WTC11 (cell line): Measurements from ENCODE around the gene TMEM59. TPM values are rescaled to one million over a fixed set of nuclear protein-coding genes. Genes with fewer than 3 reads are reported as not detected.

Experiments
- ATAC-seq: fragments of 200-7000 bp; cut with Tn5 transposase; 2 replicates; pipeline ENCODE4 v1.10.0; 2021; ENCODE audit warnings: mild to moderate bottlenecking, moderate library complexity
- CTCF ChIA-PET: fragments of 300-600 bp; sonication (Branson Sonifier 250); formaldehyde crosslinking; loops from one replicate; lab custom pipeline; 2021; ENCODE audit warnings: antibody characterized with exemption; lab: Charles Lee
- POLR2A ChIA-PET: fragments of 350-600 bp; sonication (Branson Sonifier 250); formaldehyde crosslinking; loops from one replicate; lab custom pipeline; 2021; ENCODE audit warnings: antibody characterized with exemption; lab: Charles Lee
- DNase-seq: peaks from one replicate; pipeline ENCODE4 v3.0.0; 2021; ENCODE audit warnings: low spot score
- H3K27ac Mint-ChIP-seq: 2 replicates; pipeline ENCODE4 v1.8.0; 2021; ENCODE audit warnings: mixed read lengths
- H3K27me3 Mint-ChIP-seq: 2 replicates; pipeline ENCODE4 v1.8.0; 2021; ENCODE audit warnings: low read depth, mild to moderate bottlenecking, moderate library complexity, mixed read lengths
- H3K36me3 Mint-ChIP-seq: 2 replicates; pipeline ENCODE4 v1.8.0; 2021; ENCODE audit warnings: mixed read lengths
- H3K4me1 Mint-ChIP-seq: 2 replicates; pipeline ENCODE4 v1.8.0; 2022; ENCODE audit warnings: mixed read lengths
- H3K4me3 Mint-ChIP-seq: 2 replicates; pipeline ENCODE4 v1.8.0; 2021; ENCODE audit warnings: mild to moderate bottlenecking, moderate library complexity, mixed read lengths
- H3K9me3 Mint-ChIP-seq: 2 replicates; pipeline ENCODE4 v1.8.0; 2021; ENCODE audit warnings: mixed read lengths
- ESRRA ChIP-seq: sonication (generic); formaldehyde crosslinking; IDR thresholded peaks from 2 replicates; pipeline ENCODE4 v1.8.1; 2022; ENCODE audit warnings: mild to moderate bottlenecking, missing genetic modification reagents, borderline replicate concordance
- FOXK1 ChIP-seq: sonication (generic); formaldehyde crosslinking; IDR thresholded peaks from 2 replicates; pipeline ENCODE4 v1.8.0; 2022; ENCODE audit warnings: mild to moderate bottlenecking, moderate library complexity, missing genetic modification reagents
- FOXP1 ChIP-seq: sonication (generic); formaldehyde crosslinking; IDR thresholded peaks from 2 replicates; pipeline ENCODE4 v1.8.0; 2022; ENCODE audit warnings: missing genetic modification reagents, mild to moderate bottlenecking, moderate library complexity, borderline replicate concordance
- IRF2 ChIP-seq: sonication (generic); formaldehyde crosslinking; IDR thresholded peaks from 2 replicates; pipeline ENCODE4 v1.8.0; 2022; ENCODE audit warnings: low read depth, missing genetic modification reagents, borderline replicate concordance
- JUN ChIP-seq: sonication (generic); formaldehyde crosslinking; IDR thresholded peaks from 2 replicates; pipeline ENCODE4 v1.8.0; 2023; ENCODE audit warnings: mild to moderate bottlenecking, missing genetic modification reagents
- NFYB ChIP-seq: sonication (generic); formaldehyde crosslinking; conservative IDR thresholded peaks from 2 replicates; pipeline ENCODE4 v1.8.0; 2022; ENCODE audit warnings: low read depth, missing genetic modification reagents
- SOX15 ChIP-seq: fragments of 250-450 bp; sonication (Bioruptor Pico); IDR thresholded peaks from 2 replicates; pipeline ENCODE4 v1.9.0; 2021; ENCODE audit warnings: mild to moderate bottlenecking
- TCF7 ChIP-seq: sonication (generic); formaldehyde crosslinking; IDR thresholded peaks from 2 replicates; pipeline ENCODE4 v1.8.0; 2022; ENCODE audit warnings: mild to moderate bottlenecking, low read depth, missing genetic modification reagents, moderate library complexity
- ZNF138 ChIP-seq: sonication (generic); formaldehyde crosslinking; conservative IDR thresholded peaks from 2 replicates; pipeline ENCODE4 v1.8.1; 2022; ENCODE audit warnings: mild to moderate bottlenecking, moderate library complexity, missing genetic modification reagents
- ZNF396 ChIP-seq: fragments of 250-450 bp; sonication (Bioruptor Pico); IDR thresholded peaks from 2 replicates; pipeline ENCODE4 v1.8.0; 2021; ENCODE audit warnings: mild to moderate bottlenecking, moderate library complexity, borderline replicate concordance
- total RNA-seq: library from RNA; stranded (reverse); gene quantifications from 3 replicates; pipeline ENCODE4 v1.2.3, GENCODE V29; 2021
- TF ChIP-seq, protein P1 (sequence below): fragments of 250-450 bp; sonication (Bioruptor Pico); conservative IDR thresholded peaks from 2 replicates; pipeline ENCODE4 v1.9.0; 2021; ENCODE audit warnings: mild to moderate bottlenecking
- TF ChIP-seq, protein P2 (sequence below): sonication (generic); formaldehyde crosslinking; IDR thresholded peaks from 2 replicates; pipeline ENCODE4 v1.8.0; 2022; ENCODE audit warnings: mild to moderate bottlenecking, missing genetic modification reagents
- TF ChIP-seq, protein P3 (sequence below): fragments of 250-450 bp; sonication (Bioruptor Pico); IDR thresholded peaks from 2 replicates; pipeline ENCODE4 v1.9.0; 2021; ENCODE audit warnings: moderate library complexity, mild to moderate bottlenecking, inconsistent platforms, borderline replicate concordance
- TF ChIP-seq, protein P4 (sequence below): sonication (generic); formaldehyde crosslinking; IDR thresholded peaks from 2 replicates; pipeline ENCODE4 v1.8.0; 2023; ENCODE audit warnings: missing genetic modification reagents
- TF ChIP-seq, protein P5 (sequence below): sonication (generic); formaldehyde crosslinking; IDR thresholded peaks from 2 replicates; pipeline ENCODE4 v1.8.1; 2023; ENCODE audit warnings: mild to moderate bottlenecking, missing genetic modification reagents, moderate library complexity
- TF ChIP-seq, protein P6 (sequence below): fragments of 250-450 bp; sonication (Bioruptor Pico); IDR thresholded peaks from 2 replicates; pipeline ENCODE4 v1.9.0; 2021; ENCODE audit warnings: mild to moderate bottlenecking, borderline replicate concordance
- TF ChIP-seq, protein P7 (sequence below): sonication (generic); formaldehyde crosslinking; IDR thresholded peaks from 2 replicates; pipeline ENCODE4 v1.8.1; 2023; ENCODE audit warnings: mild to moderate bottlenecking, missing genetic modification reagents, borderline replicate concordance

The TMEM59 gene
- total RNA-seq, 1 experiment from 2014 or later, result 122 TPM

DNA sequence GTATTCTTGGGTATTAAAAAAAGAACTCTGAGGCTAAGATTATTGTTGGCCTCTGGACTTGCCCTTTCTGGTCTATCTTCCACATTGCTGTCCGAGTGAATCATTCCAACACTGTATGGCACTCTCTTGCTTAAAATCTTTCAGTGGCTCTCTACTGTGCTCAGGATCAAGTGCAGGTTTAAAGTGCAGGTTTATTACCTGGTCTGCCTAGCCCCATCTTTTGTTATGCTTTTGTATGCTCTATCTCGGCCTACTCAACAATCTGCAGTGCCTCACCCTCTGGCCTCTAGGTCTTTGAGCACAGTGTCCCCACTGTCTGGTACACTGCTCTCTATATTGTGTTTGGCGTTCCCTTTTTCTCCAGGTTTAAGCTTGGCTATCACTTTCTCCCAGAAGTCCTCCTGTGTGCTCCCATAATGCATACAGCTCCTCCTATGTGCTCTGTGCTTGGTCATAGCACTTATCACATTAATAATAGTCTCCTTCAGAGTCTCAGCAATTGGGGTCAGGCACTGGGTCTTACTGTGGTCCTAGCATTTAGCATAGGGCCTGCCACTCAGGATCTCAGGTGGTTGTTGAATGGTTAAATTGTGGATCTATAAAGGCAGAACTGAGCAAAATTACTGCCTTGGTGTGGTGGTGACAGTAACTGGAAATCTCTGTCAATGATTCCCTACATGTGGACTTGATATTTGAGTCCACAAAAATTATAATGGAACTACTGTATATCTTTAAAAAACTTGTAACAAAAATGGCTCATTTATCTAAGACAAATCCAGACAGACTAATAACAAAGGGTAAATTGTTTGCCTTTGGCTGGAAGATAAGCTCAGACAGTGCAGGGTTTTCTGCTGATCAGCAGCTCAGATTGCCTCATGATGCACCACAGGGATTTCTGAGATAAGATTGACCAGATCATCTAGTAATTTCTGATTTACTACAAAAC lies 24.4 kb downstream of the TMEM59 start:
- H3K4me1 Mint-ChIP-seq, result no peaks in the 10 kb centered on the region
- H3K27ac Mint-ChIP-seq, result peak overlapping the region; percentile 2; the same call in 1 of the 2 replicates
- no peaks in the 10 kb centered on the region for H3K9me3 Mint-ChIP-seq
- ChIA-PET POLR2A (interaction anchor here (1.1 kb wide), 1 partner anchor 14 kb away, joined by 3 read pairs; no protein-coding TSS in a partner anchor), CTCF (interaction anchor here (1.0 to 1.5 kb wide), 3 partner anchors 37 to 168 kb away, joined by 3 to 6 read pairs (median 4); no protein-coding TSS in a partner anchor)
- H3K27me3 Mint-ChIP-seq, result no peaks in the 10 kb centered on the region
- TF ChIP-seq ESRRA, result no peak
- no peak for TF ChIP-seq SOX15 (CRISPR knock-in tag)
- TF ChIP-seq, protein P1, sequence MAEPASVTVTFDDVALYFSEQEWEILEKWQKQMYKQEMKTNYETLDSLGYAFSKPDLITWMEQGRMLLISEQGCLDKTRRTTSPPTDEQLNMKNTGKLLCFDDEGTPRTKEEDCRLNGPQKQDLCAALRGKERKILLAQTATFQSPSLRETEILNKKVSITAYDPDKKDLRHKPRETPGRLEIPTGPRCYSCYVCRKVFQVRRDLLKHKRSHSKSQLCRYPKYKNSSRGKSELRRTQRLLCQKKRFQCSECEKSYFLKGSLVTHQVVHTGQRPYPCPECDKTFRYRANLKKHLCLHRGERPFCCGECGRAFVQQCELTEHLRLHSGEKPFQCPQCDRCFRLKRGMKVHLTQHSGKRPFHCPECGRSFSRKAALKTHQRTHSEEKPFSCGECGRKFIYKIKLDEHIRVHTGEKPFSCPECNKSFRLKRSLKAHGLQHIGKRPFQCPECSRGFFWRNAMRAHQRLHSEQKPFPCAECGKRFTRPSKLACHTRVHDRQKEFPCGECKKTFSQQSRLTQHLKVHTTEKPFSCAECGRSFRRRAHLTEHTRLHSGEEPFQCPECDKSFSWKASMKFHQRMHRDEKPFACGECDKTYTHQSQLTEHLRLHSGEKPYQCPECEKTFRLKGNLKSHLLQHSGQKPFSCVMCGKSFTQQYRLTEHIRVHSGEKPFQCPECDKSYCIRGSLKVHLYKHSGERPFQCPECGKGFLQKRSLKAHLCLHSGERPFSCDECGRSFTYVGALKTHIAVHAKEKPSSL (CRISPR knock-in tag), result no peak
- TF ChIP-seq NFYB (CRISPR knock-in tag), result no peak
- TF ChIP-seq, protein P2, sequence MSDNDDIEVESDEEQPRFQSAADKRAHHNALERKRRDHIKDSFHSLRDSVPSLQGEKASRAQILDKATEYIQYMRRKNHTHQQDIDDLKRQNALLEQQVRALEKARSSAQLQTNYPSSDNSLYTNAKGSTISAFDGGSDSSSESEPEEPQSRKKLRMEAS (CRISPR knock-in tag), result no peak
- peaks cover 17% of the 10 kb centered on the region for H3K36me3 Mint-ChIP-seq
- H3K4me3 Mint-ChIP-seq, result no peak overlapping the region
- ATAC-seq, result no peak
- DNase-seq, result no peak

DNA sequence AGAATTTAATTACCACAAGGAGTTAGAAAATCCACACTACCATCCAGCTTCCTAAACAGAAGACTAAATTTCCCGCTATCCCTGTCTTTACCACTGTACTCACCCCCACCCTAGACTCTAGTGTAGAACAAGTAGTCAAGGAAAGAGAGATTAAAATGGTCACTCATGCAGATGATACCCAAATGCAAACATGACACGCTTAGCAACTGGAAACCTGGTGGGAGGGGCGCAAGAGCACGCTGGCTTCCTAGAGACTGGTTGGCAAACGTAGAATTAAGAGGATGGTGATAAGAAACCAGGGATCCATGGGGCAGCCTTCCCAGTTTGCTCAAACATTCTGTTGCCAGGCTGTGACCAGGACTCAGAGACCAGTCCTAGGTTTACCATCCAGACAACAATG lies 25.2 kb downstream of the TMEM59 start:
- no peak overlapping the region for H3K27ac Mint-ChIP-seq
- no peak for ATAC-seq
- H3K27me3 Mint-ChIP-seq, result no peaks in the 10 kb centered on the region
- DNase-seq, result no peak
- H3K9me3 Mint-ChIP-seq, result no peaks in the 10 kb centered on the region
- H3K4me3 Mint-ChIP-seq, result no peak overlapping the region
- ChIA-PET POLR2A (interaction anchor here (1.1 kb wide), 1 partner anchor 13 kb away, joined by 3 read pairs; no protein-coding TSS in a partner anchor), CTCF (interaction anchor here (1.2 to 1.5 kb wide), 2 partner anchors 36 to 168 kb away, joined by 3 to 6 read pairs; no protein-coding TSS in a partner anchor)
- peaks cover 16% of the 10 kb centered on the region for H3K36me3 Mint-ChIP-seq
- H3K4me1 Mint-ChIP-seq, result no peaks in the 10 kb centered on the region
- TF ChIP-seq, protein P3, sequence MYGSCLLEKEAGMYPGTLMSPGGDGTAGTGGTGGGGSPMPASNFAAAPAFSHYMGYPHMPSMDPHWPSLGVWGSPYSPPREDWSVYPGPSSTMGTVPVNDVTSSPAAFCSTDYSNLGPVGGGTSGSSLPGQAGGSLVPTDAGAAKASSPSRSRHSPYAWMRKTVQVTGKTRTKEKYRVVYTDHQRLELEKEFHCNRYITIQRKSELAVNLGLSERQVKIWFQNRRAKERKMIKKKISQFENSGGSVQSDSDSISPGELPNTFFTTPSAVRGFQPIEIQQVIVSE (CRISPR knock-in tag), result no peak
- TF ChIP-seq FOXP1 (CRISPR knock-in tag), result no peak
- TF ChIP-seq ZNF396 (CRISPR knock-in tag), result no peak
- no peak for TF ChIP-seq TCF7 (CRISPR knock-in tag)
- TF ChIP-seq JUN (CRISPR knock-in tag), result no peak
- TF ChIP-seq, protein P2 (CRISPR knock-in tag), result no peak
- TF ChIP-seq NFYB (CRISPR knock-in tag), result no peak
- TF ChIP-seq IRF2 (CRISPR knock-in tag), result no peak
- TF ChIP-seq FOXK1, result no peak
- TF ChIP-seq ZNF138 (CRISPR knock-in tag), result no peak
- TF ChIP-seq, protein P4, sequence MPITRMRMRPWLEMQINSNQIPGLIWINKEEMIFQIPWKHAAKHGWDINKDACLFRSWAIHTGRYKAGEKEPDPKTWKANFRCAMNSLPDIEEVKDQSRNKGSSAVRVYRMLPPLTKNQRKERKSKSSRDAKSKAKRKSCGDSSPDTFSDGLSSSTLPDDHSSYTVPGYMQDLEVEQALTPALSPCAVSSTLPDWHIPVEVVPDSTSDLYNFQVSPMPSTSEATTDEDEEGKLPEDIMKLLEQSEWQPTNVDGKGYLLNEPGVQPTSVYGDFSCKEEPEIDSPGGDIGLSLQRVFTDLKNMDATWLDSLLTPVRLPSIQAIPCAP, result no peak
- TF ChIP-seq, protein P5, sequence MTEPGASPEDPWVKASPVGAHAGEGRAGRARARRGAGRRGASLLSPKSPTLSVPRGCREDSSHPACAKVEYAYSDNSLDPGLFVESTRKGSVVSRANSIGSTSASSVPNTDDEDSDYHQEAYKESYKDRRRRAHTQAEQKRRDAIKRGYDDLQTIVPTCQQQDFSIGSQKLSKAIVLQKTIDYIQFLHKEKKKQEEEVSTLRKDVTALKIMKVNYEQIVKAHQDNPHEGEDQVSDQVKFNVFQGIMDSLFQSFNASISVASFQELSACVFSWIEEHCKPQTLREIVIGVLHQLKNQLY, result no peak
- TF ChIP-seq, protein P6, sequence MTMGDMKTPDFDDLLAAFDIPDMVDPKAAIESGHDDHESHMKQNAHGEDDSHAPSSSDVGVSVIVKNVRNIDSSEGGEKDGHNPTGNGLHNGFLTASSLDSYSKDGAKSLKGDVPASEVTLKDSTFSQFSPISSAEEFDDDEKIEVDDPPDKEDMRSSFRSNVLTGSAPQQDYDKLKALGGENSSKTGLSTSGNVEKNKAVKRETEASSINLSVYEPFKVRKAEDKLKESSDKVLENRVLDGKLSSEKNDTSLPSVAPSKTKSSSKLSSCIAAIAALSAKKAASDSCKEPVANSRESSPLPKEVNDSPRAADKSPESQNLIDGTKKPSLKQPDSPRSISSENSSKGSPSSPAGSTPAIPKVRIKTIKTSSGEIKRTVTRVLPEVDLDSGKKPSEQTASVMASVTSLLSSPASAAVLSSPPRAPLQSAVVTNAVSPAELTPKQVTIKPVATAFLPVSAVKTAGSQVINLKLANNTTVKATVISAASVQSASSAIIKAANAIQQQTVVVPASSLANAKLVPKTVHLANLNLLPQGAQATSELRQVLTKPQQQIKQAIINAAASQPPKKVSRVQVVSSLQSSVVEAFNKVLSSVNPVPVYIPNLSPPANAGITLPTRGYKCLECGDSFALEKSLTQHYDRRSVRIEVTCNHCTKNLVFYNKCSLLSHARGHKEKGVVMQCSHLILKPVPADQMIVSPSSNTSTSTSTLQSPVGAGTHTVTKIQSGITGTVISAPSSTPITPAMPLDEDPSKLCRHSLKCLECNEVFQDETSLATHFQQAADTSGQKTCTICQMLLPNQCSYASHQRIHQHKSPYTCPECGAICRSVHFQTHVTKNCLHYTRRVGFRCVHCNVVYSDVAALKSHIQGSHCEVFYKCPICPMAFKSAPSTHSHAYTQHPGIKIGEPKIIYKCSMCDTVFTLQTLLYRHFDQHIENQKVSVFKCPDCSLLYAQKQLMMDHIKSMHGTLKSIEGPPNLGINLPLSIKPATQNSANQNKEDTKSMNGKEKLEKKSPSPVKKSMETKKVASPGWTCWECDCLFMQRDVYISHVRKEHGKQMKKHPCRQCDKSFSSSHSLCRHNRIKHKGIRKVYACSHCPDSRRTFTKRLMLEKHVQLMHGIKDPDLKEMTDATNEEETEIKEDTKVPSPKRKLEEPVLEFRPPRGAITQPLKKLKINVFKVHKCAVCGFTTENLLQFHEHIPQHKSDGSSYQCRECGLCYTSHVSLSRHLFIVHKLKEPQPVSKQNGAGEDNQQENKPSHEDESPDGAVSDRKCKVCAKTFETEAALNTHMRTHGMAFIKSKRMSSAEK (CRISPR knock-in tag), result no peak
- TF ChIP-seq, protein P7, sequence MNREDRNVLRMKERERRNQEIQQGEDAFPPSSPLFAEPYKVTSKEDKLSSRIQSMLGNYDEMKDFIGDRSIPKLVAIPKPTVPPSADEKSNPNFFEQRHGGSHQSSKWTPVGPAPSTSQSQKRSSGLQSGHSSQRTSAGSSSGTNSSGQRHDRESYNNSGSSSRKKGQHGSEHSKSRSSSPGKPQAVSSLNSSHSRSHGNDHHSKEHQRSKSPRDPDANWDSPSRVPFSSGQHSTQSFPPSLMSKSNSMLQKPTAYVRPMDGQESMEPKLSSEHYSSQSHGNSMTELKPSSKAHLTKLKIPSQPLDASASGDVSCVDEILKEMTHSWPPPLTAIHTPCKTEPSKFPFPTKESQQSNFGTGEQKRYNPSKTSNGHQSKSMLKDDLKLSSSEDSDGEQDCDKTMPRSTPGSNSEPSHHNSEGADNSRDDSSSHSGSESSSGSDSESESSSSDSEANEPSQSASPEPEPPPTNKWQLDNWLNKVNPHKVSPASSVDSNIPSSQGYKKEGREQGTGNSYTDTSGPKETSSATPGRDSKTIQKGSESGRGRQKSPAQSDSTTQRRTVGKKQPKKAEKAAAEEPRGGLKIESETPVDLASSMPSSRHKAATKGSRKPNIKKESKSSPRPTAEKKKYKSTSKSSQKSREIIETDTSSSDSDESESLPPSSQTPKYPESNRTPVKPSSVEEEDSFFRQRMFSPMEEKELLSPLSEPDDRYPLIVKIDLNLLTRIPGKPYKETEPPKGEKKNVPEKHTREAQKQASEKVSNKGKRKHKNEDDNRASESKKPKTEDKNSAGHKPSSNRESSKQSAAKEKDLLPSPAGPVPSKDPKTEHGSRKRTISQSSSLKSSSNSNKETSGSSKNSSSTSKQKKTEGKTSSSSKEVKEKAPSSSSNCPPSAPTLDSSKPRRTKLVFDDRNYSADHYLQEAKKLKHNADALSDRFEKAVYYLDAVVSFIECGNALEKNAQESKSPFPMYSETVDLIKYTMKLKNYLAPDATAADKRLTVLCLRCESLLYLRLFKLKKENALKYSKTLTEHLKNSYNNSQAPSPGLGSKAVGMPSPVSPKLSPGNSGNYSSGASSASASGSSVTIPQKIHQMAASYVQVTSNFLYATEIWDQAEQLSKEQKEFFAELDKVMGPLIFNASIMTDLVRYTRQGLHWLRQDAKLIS (CRISPR knock-in tag), result no peak
